ENCODE measurements around the gene RGL2.
A peak's percentile ranks its signal among the peaks of the same experiment; 100 is the strongest.
"Not testable (repeated sequence)": the region's sequence is repeated elsewhere in the genome, so short reads cannot be mapped to it uniquely, and the experiment has no call there.

Gene RGL2, protein sequence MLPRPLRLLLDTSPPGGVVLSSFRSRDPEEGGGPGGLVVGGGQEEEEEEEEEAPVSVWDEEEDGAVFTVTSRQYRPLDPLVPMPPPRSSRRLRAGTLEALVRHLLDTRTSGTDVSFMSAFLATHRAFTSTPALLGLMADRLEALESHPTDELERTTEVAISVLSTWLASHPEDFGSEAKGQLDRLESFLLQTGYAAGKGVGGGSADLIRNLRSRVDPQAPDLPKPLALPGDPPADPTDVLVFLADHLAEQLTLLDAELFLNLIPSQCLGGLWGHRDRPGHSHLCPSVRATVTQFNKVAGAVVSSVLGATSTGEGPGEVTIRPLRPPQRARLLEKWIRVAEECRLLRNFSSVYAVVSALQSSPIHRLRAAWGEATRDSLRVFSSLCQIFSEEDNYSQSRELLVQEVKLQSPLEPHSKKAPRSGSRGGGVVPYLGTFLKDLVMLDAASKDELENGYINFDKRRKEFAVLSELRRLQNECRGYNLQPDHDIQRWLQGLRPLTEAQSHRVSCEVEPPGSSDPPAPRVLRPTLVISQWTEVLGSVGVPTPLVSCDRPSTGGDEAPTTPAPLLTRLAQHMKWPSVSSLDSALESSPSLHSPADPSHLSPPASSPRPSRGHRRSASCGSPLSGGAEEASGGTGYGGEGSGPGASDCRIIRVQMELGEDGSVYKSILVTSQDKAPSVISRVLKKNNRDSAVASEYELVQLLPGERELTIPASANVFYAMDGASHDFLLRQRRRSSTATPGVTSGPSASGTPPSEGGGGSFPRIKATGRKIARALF

DNA sequence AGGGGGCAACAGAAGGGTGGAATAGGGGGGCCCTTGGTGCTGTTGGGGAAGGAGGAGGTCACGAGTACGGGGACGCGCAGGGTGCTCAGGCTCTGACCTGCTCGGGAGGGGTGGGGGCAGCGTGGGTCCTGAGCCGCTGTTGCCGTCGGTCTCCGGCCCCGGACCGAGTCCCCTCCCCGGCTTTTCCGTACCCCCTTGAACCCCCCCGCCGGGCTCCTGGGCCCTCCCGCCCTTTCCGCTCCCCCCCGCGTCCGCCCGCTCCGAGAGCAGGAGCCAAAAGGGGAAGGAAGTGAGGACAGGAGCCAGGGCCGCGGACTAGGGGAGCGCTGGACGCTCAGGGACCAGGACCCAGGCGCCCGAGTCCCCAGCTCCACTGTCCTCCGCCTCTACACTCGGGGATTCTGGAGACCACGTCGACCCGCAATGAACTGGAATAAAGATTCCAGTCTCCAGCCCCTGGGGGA, at the start of gene RGL2:
Gene RGL2, minus strand, starts transcription at position 170 of the 464 bp plus-strand sequence. CDS start 332 bp downstream, outside the sequence.
- DNase-seq = peak; percentile 75

DNA sequence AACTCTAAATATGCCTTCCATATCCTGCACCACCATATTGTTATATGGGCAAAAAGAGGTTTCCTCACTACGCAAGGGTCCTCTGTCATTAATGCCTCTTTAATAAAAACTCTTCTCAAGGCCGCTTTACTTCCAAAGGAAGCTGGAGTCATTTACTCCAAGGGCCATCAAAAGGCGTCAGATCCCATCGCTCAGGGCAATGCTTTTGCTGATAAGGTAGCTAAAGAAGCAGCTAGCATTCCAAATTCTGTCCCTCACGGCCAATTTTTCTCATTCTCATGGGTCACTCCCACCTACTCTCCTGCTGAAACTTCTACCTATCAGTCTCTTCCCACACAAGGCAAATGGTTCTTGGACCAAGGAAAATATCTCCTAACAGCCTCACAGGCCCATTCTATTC, 49.1 kb upstream of the RGL2 start:
- no peak for DNase-seq

DNA sequence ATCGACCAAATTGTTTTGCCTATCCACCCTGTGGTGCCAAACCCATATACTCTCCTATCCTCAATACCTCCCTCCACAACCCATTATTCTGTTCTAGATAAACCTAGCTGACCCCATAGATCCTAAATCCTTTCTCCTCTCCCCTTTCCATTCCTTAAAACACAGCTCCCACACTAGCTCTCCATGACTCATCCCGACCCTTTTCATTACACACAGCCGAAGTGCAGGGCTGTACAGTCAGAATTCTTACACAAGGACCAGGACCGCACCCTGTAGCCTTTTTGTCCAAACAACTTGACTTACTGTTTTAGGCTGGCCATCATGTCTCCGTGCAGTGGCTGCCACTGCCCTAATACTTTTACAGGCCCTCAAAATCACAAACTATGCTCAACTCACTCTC, 48.2 kb upstream of the RGL2 start:
- DNase-seq = not testable (repeated sequence)

DNA sequence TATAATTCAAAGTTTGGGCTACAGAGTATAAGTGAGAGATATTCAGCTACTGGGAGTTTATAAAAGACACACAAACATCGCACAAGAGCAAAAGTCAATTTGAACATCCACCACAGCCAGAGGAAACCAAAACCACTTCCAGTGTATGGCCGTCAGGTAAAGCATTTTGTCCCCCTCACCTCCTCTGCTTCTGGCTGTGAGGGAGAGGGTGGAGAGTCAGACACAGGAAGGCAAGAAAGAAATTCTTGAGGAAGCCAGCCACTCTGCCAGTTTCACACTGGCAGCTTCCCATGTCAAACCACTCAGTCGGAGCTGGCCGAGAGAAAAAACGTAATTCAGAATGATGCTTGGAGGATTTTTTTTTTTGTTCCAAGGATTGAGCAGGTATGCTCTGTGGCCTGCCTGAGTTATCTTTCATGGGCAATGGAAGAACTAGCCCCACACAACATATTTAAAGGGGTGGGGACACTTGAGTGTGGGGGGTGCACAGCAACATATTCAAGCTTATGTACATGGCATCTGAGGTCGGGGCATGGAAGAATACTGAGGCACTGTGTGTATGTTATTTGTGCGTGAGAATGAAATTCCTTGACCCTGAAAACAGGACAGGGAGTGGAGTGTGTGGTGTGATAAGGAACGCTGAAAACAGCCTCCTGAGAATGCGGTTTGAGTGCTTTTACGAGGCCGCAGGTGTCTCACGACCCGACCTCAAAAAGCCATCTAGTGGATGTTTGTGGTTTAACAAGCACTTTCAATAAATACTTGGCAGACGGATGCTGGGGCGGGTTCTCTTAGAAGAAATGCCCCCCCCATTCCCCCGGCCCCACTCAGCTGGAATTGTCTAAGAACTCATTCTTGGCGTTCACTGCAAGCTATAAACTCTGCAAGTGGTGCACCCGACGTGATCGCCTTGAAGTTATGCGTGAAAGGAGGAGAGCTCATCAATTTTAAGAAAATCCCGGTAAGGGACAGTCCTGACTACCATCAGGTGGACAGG, 46.3 kb upstream of the RGL2 start:
- peak; percentile 89 for DNase-seq

DNA sequence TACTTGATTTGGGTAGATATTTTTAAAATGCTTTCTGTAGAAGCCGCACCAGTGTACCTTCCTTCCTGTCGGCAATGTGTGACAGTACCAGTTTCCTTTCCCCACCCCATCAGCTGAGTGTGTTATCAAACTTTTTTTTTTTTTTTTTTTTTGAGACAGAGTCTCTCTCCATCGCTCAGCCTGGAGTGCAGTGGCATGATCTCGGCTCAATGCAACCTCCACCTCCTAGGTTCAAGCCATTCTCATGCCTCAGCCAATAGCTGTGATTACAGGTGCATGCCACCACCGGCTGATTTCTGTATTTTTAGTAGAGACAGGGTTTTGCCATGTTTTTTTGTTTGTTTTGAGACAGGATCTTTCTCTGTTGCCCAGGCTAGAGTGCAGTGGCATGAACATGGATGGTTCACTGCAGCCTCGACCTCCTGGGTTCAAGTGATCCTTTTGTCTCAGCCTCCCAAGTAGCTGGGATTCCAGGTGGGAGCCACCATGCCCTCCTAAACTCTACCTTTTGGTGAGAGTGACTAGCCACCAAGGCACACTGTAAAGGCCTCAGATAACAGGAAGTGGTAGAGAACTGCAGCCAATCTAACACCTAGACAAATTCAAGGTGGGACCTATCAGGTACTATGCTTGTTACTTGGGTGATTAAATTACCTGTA, 45.3 kb upstream of the RGL2 start:
- DNase-seq = peak; percentile 88

DNA sequence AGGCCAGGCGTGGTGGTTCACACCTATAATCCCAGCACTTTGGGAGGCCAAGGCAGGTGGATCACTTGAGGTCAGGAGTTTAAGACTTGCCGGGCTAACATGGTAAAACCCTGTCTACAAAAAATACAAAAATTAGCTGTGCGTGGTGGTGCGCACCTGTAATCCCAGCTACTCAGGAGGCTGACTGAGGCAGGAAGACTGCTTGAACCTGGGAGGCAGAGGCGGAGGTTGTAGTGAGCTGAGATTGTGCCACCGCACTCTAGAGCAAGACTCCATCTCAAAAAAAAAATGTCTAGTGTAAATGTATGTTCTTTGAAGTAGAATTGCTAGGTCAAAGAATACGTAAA, 44.8 kb upstream of the RGL2 start:
- DNase-seq = not testable (repeated sequence)

DNA sequence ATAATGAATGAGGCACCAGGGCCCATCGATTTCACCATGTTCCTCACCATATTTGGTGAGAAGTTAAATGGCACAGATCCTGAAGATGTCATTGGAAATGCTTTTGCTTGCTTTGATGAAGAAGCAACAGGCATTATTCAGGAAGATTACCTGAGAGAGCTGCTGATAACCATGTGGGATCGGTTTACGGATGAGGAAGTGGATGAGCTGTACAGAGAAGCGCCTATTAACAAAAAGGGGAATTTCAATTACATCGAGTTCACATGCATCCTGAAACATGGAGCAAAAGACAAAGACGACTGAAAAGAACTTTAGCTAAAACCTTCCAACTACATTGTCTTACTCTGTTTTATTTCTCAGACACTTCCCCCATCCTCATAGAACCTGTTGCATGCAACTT, 40.5 kb upstream of the RGL2 start:
- DNase-seq = no peak

DNA sequence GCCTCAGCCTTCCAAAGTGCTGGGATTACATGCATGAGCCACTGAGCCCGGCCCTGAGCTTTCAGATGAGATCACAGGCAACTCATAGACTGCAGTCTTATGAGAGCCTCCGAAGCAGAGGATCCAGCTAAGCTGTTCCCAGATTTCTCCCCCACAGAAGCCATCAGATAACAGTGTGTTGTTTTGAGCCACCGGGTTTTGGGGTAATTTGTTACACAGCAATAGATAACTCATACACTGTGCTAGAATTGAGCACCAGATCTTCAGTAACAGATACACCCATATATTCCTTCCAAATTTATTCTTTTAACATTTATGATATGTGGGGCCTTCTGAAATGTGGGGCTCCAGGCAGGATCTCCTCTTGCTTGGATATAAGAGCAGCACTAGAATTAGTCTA, 37.8 kb upstream of the RGL2 start:
- no peak for DNase-seq

DNA sequence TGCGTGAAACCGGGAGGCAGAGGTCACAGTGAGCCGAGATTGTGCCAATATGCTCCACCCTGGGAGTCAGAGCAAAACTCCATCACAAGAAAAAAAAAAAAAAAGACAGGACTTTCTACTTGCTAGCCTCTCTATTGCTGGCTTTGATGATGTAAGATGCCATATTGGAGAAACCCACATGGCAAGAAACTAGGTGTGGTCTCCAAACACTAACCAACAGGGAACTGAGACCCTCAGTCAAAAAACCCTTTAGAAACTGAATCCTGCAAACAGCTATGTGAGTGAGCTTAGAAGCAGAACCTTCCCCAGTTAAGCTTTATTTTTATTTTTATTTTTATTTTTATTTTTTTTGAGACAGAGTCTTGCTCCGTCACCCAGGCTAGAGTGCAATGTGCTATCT, 37.2 kb upstream of the RGL2 start:
- no peak for DNase-seq

DNA sequence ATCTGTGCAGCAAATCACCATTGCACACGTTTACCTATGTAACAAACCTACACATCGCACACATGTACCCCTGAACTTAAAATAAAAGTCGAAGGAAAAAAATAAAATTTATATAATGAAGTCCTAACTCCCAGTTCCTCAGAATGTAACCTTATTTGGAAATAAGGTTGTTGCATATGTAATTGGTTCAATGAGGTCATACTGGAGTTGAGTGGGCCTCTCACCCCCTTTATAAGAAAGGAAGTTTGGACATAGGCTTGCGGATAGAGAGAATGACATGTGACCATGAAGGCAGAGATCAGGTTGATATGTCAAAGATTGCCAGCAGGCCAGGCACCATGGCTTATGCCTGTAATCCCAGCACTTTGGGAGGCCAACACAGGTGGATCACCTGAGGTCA, 34.9 kb upstream of the RGL2 start:
- DNase-seq = no peak

DNA sequence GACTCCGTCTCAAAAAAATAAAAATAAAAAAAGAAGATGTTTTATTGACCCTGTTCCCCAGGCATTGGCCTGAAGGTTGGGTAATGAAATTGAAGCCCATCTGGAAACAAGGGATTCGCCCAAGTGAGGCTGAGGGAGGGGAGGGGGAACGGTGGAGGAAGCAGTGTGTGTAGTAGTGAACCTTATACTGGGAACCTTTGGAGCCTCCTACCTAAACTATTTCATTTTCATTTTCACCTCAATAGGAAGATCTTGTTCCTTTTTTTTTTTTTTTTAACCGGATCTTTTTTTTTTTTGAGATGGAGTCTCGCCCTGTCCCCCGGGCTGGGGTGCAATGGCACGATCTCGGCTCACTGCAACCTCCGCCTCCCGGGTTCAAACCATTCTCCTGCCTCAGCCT, 32.0 kb upstream of the RGL2 start:
- no peak for DNase-seq

DNA sequence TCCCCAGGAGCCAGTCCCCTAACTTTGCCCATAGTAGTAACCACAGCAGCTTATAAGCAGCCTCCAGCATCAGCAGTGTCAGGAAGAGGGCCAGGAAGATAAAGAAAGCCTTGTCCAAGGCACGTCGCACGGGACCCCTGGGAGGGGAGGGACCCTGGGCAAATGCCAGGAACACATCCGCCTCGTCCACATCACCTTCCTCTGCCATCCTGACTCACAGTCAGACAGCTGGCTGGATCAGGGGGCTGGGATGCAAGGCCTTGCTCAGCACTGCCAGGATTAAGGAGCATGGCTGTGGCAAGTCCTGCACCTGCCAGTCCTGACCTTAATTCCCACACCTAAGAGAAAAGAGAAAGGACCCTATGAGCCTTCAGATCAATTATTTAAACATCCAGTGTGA, 30.3 kb upstream of the RGL2 start:
- DNase-seq = no peak

DNA sequence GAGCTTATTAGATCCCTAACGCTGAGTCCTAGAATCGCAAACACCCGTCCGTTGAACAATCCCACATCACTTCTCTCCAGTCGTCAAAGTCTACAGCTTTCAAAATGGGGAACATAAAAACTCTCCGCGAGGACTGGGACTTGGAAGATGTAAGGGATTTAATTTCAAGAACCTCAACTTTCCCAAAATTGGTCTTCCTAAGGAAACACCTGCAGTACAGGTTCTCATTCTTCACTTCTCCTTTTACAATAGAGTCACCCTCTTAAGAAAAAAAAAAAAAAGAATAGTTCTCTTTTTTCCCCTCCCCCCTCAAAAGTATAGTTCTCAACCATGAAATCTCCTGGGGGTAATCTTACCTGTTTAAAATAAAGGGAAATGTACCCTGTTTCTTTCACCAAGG, 25.4 kb upstream of the RGL2 start:
- no peak for DNase-seq

DNA sequence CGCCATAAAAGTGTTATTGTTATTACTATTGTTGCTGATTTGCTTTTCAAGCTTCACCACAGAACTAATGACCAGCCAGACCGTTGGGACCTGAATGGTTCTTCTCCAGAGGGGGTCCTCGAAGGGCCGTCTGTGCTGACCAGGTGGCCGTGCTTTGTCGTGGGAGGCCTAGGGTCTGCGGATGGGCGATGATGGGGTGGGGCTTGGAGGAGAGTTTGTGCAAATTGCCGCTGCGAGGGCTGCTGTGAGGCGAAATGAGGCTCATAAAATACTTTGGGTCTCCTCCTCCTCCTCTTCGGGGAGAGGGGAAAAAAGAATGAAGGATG, 24.8 kb upstream of the RGL2 start:
- DNase-seq = no peak

DNA sequence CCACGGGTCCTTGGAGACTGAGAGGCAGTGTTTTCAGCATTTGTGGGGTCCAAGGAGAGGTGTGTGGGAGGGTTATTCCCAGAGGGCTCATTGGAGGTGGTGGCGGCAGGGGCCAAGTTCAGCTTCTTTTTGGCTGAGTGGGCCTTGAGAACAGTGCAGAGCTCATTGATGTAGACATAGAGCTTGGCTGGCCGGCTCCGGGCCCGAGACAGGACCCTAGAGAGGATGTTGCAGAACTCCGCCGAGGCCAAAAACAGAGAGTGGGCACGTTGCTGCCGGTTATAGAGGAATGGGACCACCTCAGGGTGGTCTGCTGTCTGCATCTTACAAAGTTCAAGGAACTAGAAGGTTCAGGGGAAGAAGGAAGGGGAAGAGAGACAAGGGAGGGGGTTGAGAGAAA, 22.5 kb upstream of the RGL2 start:
- no peak for DNase-seq

DNA sequence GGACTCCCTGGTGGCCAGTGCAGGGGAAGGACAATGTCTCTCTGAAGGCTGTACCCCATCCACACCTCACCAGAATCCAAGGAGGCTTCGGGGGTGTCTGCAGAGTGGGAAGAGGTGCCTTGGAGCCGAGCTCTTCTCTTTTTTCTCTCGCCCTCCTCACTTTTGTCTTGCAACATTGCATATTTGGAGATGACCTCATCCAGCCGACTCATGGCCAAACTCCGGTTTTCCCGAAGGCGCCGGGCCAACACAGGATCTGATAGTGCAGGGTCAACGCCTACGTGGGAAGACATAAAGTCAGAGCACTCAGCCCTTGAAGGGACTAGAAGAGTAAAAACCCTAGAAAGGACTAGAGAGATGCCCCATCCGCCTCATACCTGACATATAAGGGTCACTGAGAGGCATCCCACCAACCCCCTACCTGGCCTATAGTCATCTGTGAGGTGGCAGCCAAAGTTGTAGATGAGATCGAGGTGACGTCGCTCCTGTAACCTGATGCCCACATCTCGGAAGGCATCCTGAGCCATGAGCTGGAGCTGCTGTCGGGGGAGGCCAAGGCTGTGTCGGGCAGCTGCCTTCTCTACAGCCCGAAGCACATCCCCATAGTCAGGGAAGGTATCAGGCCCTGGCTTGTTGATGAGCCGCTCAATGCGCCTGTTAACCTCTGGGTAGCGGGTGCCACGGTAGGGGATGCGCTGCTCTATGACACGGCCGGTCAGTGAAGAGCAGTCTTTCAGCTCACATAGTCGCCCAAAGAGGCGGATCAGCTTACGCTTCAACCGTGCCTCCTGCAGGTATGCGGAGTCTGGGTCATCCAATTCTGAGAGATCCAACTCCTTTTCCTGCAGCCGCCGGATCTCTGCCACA, 21.8 kb upstream of the RGL2 start:
- DNase-seq = no peak

DNA sequence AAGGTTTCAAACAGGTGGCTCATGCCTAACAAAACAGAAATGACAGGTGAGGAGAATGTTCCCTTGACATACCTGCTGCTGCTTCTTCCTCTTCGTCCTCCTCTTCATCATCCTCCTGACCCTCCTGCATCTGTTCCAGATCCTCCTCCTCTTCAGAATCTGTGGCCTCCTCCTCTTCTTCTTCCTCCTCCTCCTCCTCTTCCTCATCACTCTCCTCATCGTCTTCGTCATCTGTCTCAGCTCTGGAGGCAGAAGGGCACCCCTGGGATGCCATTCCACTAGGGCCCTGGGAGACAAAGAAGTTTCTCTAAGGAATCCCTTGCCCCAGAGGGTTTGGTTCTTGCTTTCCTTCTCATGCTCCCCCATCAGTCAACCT, 21.2 kb upstream of the RGL2 start:
- DNase-seq = no peak

DNA sequence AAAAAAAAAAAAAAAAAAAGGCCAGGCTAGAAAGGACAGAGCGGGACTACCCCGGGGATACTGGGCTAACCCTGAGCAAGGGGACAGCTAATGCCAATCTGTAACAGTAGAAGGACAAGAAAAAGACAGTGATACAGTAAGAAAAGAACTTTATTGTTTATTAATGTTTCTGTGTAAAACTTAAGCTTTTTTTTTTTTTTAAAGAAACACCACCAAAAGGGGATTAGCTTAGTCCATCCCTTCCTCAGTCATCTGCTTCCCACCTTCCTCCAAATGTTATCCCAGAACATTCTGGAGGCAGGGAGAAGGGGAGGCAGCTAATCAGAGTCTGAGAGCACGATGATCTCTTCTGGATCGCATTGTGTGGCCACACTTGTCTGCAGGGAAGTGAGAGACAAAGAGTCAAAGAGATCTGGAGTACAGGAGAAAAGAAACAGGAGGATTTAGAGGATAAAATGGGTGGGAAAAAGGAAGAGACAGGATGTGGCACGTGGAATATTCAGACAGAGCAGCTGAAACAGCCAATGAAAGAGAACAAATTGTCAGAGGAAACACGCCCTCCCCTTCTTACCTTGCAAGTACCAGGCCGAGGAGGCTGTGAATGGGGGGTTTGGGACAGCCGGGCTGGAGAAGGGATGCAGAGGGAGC, 19.8 kb upstream of the RGL2 start:
- DNase-seq = no peak

DNA sequence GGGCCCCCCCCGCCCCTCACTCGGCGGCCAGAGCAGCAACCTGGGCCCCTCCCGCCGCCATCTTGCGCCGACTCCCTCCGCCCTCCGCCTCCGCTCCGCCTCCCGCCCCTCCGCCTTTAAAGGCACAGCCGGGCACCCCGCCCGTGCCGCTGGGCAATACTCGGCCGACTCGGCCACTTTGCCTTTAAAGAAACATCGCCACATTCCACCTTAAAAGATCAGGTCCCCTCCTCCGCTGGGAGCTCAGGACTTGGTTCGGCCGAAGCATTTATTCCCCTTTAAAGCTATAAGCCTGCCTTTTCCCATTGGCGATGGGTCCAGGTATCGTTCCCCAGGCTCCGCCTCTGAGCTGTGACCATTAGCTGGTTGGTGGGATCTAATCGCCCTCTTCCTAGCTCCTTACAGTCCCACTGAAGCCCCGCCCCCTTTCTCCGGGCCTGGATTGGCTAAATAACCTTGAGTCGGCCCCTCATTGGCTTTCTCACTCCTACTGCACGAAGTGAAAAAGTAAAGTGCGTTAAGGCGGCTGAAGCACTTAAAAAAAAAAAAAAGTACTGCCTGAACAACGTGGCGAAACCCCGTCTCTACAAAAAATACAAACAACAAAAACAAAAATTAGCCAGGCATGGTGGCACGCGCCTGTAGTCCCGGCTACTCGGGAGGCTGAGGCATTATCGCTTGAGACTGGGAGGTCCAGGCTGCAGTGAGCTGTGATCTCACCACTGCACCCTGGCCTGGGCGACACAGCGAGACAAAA, 19.1 kb upstream of the RGL2 start, which contains the start of gene ZBTB22:
Gene ZBTB22, minus strand, starts transcription at position 76 of the 757 bp plus-strand sequence. CDS start 828 bp downstream, outside the sequence.
- DNase-seq = peak; percentile 97

DNA sequence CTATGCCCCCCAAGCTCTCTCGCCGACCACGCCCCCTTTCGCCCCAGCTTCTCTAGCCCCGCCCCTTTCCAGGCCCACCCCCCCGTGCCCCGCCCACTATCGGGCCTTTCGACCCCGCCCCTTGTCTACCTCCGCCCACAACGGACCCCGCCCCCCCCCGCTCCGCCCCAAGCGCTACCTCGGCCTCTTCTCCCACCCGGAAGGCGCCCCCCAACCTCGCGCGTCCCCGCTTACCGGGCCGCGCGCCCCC, 18.6 kb upstream of the RGL2 start:
- DNase-seq = no peak
